ENCODE measurements around the gene ITSN1.
"Not testable (repeated sequence)": the region's sequence is repeated elsewhere in the genome, so short reads cannot be mapped to it uniquely, and the experiment has no call there.

The ITSN1 gene

GRCh38 chr21:33774551-33774950 lies 132.2 kb downstream of the ITSN1 start:
- no peaks in the 10 kb centered on the region for H3K36me3 Mint-ChIP-seq (ENCODE audit: low read depth)
- no peaks in the 10 kb centered on the region for H3K27me3 Mint-ChIP-seq
- H3K9me3 Mint-ChIP-seq = peaks cover 11% of the 10 kb centered on the region
- DNase-seq = no peak
- no peaks in the 10 kb centered on the region for H3K4me1 Mint-ChIP-seq (ENCODE audit: low read depth)
- no peak overlapping the region for H3K4me3 Mint-ChIP-seq
- H3K27ac Mint-ChIP-seq = no peak overlapping the region

GRCh38 chr21:33775100-33775828 lies 133.0 kb downstream of the ITSN1 start:
- no peaks in the 10 kb centered on the region for H3K4me1 Mint-ChIP-seq (ENCODE audit: low read depth)
- H3K27ac Mint-ChIP-seq = no peak overlapping the region
- no peaks in the 10 kb centered on the region for H3K27me3 Mint-ChIP-seq
- no peak for DNase-seq
- H3K9me3 Mint-ChIP-seq = peaks cover 11% of the 10 kb centered on the region
- H3K36me3 Mint-ChIP-seq (ENCODE audit: low read depth) = no peaks in the 10 kb centered on the region
- no peak overlapping the region for H3K4me3 Mint-ChIP-seq

- peaks cover 11% of the 10 kb centered on the region for H3K9me3 Mint-ChIP-seq
- H3K36me3 Mint-ChIP-seq (ENCODE audit: low read depth) = no peaks in the 10 kb centered on the region
- H3K4me3 Mint-ChIP-seq = no peak overlapping the region
- H3K4me1 Mint-ChIP-seq (ENCODE audit: low read depth) = no peaks in the 10 kb centered on the region
- no peak overlapping the region for H3K27ac Mint-ChIP-seq
- no peaks in the 10 kb centered on the region for H3K27me3 Mint-ChIP-seq
- DNase-seq = no peak
These were observed 138.3 kb downstream of the ITSN1 start for GRCh38 chr21:33780631-33781030.

DNA sequence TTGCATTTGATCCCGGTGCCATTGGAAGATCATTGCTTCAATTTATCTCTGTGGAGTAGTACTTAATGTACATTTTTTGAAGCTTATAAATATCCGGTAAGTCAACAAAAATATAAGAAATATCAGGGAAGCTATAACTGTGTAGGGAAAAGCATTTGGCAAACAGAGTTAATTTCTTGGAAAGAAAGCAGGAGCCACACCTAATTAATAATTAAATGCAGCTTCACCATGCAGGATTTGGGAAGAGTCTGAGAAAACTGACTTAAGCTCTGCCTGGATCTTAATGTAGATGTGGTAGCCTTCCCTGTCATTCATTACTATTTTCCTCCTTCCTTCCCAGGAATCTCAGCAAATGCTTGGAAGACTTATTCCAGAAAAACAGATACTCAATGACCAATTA lies 138.8 kb downstream of the ITSN1 start:
- Mint-ChIP-seq H3K4me3 (no peak overlapping the region), H3K9me3 (peaks cover 11% of the 10 kb centered on the region), H3K4me1 (ENCODE audit: low read depth) (no peaks in the 10 kb centered on the region), H3K36me3 (ENCODE audit: low read depth) (no peaks in the 10 kb centered on the region), H3K27ac (no peak overlapping the region), H3K27me3 (no peaks in the 10 kb centered on the region)
- DNase-seq = no peak

DNA sequence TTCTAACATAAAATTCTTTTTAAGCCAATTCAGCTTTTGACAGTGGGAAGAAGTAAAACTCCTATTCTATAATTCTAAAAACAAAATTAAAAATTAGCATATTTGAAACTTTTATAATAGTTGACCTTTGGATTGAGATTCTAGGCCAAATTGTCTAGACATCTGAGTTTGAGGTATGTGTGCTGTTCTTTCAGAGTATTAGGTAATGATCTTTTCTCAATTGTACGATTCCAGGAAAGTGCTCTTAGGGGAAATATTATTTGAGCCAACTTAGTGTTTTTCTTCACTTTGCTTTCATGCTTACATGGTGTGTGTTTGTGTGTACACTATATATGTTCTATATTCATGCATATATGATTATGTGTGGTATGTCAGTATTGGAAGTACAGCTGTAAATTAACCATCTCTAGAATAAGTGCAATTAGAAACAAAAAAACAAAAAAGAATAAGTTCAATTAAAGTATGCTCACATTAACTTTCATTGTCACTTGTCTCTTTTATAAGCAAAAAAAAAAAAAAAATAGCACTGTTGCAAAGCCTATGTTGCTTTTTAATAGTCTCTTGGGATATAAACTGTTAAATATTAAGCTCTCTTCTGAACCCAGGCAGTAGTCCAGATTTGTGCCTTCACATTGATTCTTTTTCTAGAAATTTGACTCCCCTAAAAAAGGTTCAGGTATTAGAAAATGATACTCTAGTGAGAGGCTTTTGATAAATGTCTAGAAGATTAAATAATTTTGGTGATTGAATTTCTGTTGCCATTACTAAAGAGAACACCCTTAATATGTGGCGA lies 141.1 kb downstream of the ITSN1 start:
- no peak overlapping the region for H3K4me3 Mint-ChIP-seq

GRCh38 chr21:33787431-33787830 lies 145.1 kb downstream of the ITSN1 start:
- Mint-ChIP-seq H3K4me3 (no peak overlapping the region), H3K27me3 (no peaks in the 10 kb centered on the region), H3K4me1 (ENCODE audit: low read depth) (no peaks in the 10 kb centered on the region), H3K27ac (no peak overlapping the region), H3K36me3 (ENCODE audit: low read depth) (no peaks in the 10 kb centered on the region), H3K9me3 (no peaks in the 10 kb centered on the region)
- no peak for DNase-seq

More for the DNA sequence above, 141.1 kb downstream of the ITSN1 start:
- no peaks in the 10 kb centered on the region for H3K36me3 Mint-ChIP-seq (ENCODE audit: low read depth)
- no peaks in the 10 kb centered on the region for H3K4me1 Mint-ChIP-seq (ENCODE audit: low read depth)
- no peak overlapping the region for H3K27ac Mint-ChIP-seq
- DNase-seq = no peak
- H3K27me3 Mint-ChIP-seq = no peaks in the 10 kb centered on the region
- peaks cover 7% of the 10 kb centered on the region for H3K9me3 Mint-ChIP-seq

DNA sequence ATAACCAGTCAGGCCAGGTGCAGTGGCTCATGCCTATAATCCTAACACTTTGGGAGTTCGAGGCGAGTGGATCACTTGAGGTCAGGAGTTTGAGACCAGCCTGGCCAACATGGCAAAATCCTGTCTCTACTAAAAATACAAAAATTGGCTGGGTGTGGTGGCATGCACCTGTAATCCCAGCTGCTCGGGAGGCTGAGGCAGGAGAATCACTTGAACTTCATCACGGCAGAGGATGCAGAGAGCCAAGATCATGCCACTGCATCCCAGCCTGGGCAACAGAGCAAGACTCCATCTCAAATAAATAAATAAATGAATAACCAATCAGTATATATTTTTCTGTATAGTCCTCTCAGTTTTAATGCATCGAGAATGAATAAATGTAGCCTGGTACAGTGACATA lies 146.1 kb downstream of the ITSN1 start:
- not testable (repeated sequence) for H3K27me3 Mint-ChIP-seq; DNase-seq; H3K4me3 Mint-ChIP-seq; H3K9me3 Mint-ChIP-seq; H3K36me3 Mint-ChIP-seq (ENCODE audit: low read depth); H3K4me1 Mint-ChIP-seq (ENCODE audit: low read depth); H3K27ac Mint-ChIP-seq

- Mint-ChIP-seq H3K4me1 (ENCODE audit: low read depth) (no peaks in the 10 kb centered on the region), H3K4me3 (no peak overlapping the region), H3K9me3 (no peaks in the 10 kb centered on the region), H3K27me3 (no peaks in the 10 kb centered on the region), H3K27ac (no peak overlapping the region), H3K36me3 (ENCODE audit: low read depth) (no peaks in the 10 kb centered on the region)
- DNase-seq = no peak
These were observed 147.4 kb downstream of the ITSN1 start for GRCh38 chr21:33789697-33790096.

- no peak for DNase-seq
- Mint-ChIP-seq H3K4me1 (ENCODE audit: low read depth) (no peaks in the 10 kb centered on the region), H3K27me3 (no peaks in the 10 kb centered on the region), H3K27ac (no peak overlapping the region), H3K4me3 (no peak overlapping the region), H3K36me3 (ENCODE audit: low read depth) (no peaks in the 10 kb centered on the region), H3K9me3 (no peaks in the 10 kb centered on the region)
These were observed 148.8 kb downstream of the ITSN1 start for GRCh38 chr21:33791073-33791472.

DNA sequence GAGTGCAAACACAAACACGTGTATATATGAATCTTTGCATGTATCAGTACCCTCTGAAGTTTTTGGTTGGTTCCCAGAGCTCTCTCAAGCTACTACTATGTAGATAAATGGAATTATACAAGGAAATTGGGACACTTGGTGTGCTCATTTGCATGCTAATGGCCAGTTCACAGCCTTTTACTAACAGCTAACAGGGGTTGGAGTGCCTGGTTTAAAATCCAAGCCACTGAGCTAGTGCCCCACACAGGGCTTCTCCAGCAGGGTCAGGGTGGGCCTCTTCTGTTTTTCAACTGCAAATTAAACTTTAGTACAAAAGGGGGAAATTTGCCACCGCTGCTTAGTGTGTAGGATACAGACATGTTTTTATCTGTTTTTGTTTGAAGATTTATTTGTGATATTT lies 152.3 kb downstream of the ITSN1 start:
- no peaks in the 10 kb centered on the region for H3K9me3 Mint-ChIP-seq
- no peaks in the 10 kb centered on the region for H3K36me3 Mint-ChIP-seq (ENCODE audit: low read depth)
- H3K4me1 Mint-ChIP-seq (ENCODE audit: low read depth) = no peaks in the 10 kb centered on the region
- no peak overlapping the region for H3K4me3 Mint-ChIP-seq
- H3K27ac Mint-ChIP-seq = no peak overlapping the region
- H3K27me3 Mint-ChIP-seq = no peaks in the 10 kb centered on the region
- no peak for DNase-seq

GRCh38 chr21:33797565-33797964 lies 155.3 kb downstream of the ITSN1 start:
- no peak for DNase-seq
- no peaks in the 10 kb centered on the region for H3K4me1 Mint-ChIP-seq (ENCODE audit: low read depth)
- no peak overlapping the region for H3K27ac Mint-ChIP-seq
- H3K27me3 Mint-ChIP-seq = no peaks in the 10 kb centered on the region
- no peaks in the 10 kb centered on the region for H3K9me3 Mint-ChIP-seq
- H3K4me3 Mint-ChIP-seq = no peak overlapping the region
- no peaks in the 10 kb centered on the region for H3K36me3 Mint-ChIP-seq (ENCODE audit: low read depth)

DNA sequence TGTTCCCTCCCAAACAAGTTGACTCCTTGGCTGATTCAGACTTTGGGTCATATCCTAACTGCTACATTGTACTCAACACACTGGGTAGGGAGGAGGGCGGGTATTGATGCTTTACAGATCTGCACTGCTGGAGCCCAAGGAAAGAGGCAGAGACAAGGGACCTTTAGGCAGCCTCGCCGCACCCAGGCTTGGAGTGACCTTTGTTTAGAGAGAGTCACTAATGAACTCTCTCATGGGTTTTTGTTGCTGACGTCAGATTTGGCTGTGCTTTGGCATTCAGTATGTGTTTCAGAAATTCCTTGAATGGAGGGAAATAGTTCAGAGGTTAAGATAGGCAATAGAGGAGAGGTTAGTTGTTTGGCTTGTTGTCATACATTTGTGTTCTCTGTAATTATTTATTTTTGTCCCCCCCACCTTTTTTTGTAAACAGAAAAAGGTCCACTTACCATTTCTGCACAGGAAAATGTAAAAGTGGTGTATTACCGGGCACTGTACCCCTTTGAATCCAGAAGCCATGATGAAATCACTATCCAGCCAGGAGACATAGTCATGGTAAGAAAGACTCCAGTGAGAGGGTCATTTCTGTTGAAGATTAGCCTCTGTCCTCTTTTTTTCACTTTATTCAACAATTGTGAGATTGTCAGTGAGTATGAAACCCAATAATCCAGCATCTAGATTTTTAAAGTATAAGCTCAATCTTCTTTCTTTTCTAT lies 157.2 kb downstream of the ITSN1 start:
- no peaks in the 10 kb centered on the region for H3K27me3 Mint-ChIP-seq
- no peak overlapping the region for H3K27ac Mint-ChIP-seq
- H3K4me3 Mint-ChIP-seq = no peak overlapping the region
- DNase-seq = no peak
- no peaks in the 10 kb centered on the region for H3K4me1 Mint-ChIP-seq (ENCODE audit: low read depth)
- H3K36me3 Mint-ChIP-seq (ENCODE audit: low read depth) = no peaks in the 10 kb centered on the region
- no peaks in the 10 kb centered on the region for H3K9me3 Mint-ChIP-seq

GRCh38 chr21:33800753-33801423 lies 158.6 kb downstream of the ITSN1 start:
- Mint-ChIP-seq H3K9me3 (no peaks in the 10 kb centered on the region), H3K27me3 (no peaks in the 10 kb centered on the region), H3K36me3 (ENCODE audit: low read depth) (no peaks in the 10 kb centered on the region), H3K4me1 (ENCODE audit: low read depth) (no peaks in the 10 kb centered on the region), H3K4me3 (no peak overlapping the region), H3K27ac (no peak overlapping the region)
- no peak for DNase-seq

Measured in activated T-cell treated with anti-CD3 and anti-CD28 coated beads, Interleukin-2, amount 50 U/mL, for 24 hours (primary cell).